Heart left ventricle (tissue), 13 donors: ENCODE results near the gene KCNE5.

Source experiments
- CTCF ChIP-seq, 12 donors: fragments of 200-600 bp; sonication (generic) in 4 of 12; IDR thresholded peaks; one replicate each; pipeline versions ENCODE4 v1.5.0 to v1.8.0; 2018 to 2022; ENCODE audit warnings: antibody characterized with exemption in 12 of 12, mild to moderate bottlenecking in 5 of 12
- POLR2A ChIP-seq, 2 donors: fragments of 450-650 bp; IDR thresholded peaks; one replicate each; pipeline ENCODE4 v1.6.1; 2017; ENCODE audit warnings: antibody characterized with exemption in 2 of 2, mild to moderate bottlenecking in 2 of 2, moderate library complexity in 2 of 2
- donor health status: ischemic (EF 13 %, LVEDD 7.1; RV severe dilation, severe dysfunction).
- donor health status: DM: no; HTN: yes; CAD: no.
- donor health status: DM: no; HTN: no; CAD: no.
- donor health status: ischemic (EF 25% LVEDD 6.9; RV normal size, moderate dysfunction).
- donor health status: ischemic (EF 25% LVEDD 5.7; RV mildly dilated, moderate dysfunction).
- donor health status: ischemic (EF 35%, LVEDD 5.7; RV mildly dilated, moderate dysfunction).
- donor health status: nonischemic (EF 11% LVEDD 7.7; RV severe dilation, severe dysfunction).
- donor health status: DM: yes; HTN: yes; CAD: no.
- donor health status: PGD.
- donor health status: ischemic (EF 29% LVEDD 5.4; RV normal size, mild dysfunction).
- donor health status: nonischemic (EF 23%, LVEDD 6.1; RV moderate dilation, normal function).

GRCh38 chrX:109614951-109615350 is 10.0 kb downstream of the KCNE5 start:
- TF ChIP-seq CTCF (IDR thresholded peaks at IDR 0.05) = no peak
- TF ChIP-seq POLR2A (IDR thresholded peaks at IDR 0.05) = no peak
